ENCODE data around the gene POLE.

Gene POLE

DNA sequence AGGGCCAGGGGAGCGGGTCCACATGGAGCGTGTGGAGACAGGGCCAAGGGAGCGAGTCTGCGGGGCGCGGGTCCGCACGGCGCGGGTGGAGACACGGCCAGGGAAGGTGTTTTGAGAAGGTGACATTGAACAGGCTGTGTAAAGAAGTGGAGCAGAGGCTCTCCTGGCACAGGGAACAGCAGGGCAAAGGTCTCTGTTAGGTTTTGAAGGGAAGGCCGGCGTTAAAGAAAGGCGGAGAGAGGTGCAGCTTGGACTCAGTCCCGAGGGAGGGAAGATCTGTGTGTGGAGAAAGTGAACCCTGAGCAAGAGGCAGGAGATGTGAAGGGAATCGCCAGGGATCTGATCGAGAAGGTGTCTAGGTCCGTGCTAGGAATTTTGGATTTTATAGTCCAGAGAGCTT, 2.1 kb upstream of the POLE start:
- FAIRE-seq (no peak), DNase-seq (ENCODE audit: insufficient read length, low spot score) (no peak)

- DNase-seq (ENCODE audit: insufficient read length, low spot score) (no peak), FAIRE-seq (no peak)
Measured at GRCh38 chr12:132686825-132687210, 324 bp downstream of the POLE start.

GRCh38 chr12:132685400-132685799, 1.7 kb downstream of the POLE start:
- FAIRE-seq (no peak), DNase-seq (ENCODE audit: insufficient read length, low spot score) (no peak)

DNA sequence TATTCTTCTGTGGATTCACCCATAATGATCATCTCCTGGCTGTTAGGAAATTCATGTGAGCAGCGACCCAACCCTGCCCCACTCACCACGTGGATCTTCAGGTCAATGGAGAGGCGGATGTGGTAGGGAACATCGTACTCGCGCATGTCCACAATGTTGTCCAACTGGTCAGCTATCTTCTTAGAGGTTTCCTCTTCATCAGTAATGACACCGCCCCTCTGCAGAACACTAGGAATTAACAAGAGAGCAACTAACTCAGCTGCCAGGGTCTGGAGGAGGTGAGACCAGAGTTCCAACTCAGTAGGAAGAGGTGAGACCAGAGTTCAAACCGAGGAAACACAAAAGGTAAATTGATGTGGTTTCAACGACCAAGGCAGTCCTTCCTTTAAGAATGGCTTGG, 9.7 kb downstream of the POLE start:
- DNase-seq (ENCODE audit: insufficient read length, low spot score) (no peak), FAIRE-seq (no peak)

DNA sequence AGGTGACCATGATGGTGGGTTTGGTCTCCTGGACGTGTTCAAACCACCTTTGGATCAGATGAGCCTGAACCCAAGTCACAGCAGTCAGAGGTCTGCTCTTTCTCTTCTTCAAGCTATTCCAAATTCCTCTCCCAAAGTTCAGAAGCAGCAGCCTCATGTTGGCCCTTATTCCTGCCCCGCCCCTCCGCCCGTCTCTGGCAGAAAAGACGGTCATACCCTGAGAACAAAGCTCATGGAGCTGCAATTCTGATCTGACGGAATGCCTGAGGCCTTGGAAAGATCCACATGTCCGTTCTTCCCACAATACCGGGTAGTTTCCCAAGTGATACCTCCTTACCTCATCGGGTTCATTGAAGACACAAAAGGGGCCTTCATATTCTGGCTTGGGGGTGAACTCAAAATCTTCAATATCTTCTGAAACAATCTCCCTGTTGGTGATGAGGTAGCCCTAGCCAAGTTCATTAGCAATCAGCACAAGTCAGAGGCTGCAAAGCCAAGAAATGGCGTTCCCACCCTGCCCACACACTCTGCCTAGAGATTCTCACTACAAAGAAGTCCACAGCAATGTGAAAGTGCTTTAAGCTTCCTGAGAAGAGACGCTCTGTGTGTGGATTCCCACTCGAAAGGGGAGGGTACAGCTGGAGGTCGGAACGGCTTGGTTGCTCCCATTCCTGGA, 11.2 kb downstream of the POLE start:
- FAIRE-seq, result no peak
- DNase-seq (ENCODE audit: insufficient read length, low spot score), result no peak

GRCh38 chr12:132674561-132674960, 12.6 kb downstream of the POLE start:
- DNase-seq (ENCODE audit: insufficient read length, low spot score) (no peak), FAIRE-seq (no peak)

GRCh38 chr12:132673288-132674179, 13.6 kb downstream of the POLE start:
- DNase-seq (ENCODE audit: insufficient read length, low spot score), result no peak
- no peak for FAIRE-seq

- no peak for DNase-seq (ENCODE audit: insufficient read length, low spot score)
- FAIRE-seq, result no peak
Measured at GRCh38 chr12:132672678-132673077, 14.5 kb downstream of the POLE start.

GRCh38 chr12:132672116-132672515, 15.0 kb downstream of the POLE start:
- no peak for FAIRE-seq
- DNase-seq (ENCODE audit: insufficient read length, low spot score), result no peak

- DNase-seq (ENCODE audit: insufficient read length, low spot score) (no peak), FAIRE-seq (no peak)
Measured at GRCh38 chr12:132669166-132669879, 17.8 kb downstream of the POLE start.

DNA sequence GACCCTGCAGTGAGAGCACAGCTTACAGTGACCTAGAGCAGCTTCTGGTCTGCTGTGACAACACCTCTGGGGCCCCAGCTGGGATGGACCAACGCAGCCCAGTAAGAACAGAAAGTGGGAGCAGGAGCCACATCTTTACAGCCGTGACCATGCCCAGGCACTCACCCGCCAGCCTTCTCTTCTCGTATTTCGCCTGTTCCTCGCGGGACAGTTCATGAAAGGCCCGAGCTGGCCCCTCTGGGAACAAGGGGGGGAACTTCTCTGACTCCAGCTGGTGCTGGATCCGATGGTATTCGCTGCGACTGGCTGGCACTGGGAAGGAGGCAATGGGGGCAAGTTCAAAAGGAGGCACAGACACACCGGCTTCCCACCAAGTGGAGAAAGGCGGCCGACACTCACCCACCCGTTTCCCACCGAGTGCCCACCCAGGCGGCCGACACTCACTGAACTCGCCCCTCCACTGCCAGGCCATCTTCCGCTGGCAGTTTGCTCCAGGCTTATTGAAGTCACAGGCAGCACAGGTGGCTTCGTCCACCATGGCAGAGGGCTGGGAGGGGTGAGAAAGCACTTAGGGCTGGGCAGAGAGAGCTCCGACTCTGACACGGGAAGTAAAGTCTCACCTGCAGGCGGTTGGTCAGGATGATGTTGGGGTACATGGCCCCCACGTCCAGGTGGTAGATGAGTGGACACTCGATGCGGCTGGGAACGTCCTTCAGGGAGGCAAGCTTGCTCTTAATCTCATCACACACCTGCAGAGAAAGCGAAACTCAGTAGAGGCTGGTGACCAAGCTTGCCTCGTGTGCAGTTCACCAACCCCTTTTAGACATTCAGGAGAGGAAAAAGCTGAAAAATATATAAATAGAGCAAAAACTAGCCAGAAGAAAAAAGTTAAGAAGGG, 18.7 kb downstream of the POLE start:
- DNase-seq (ENCODE audit: insufficient read length, low spot score) (no peak), FAIRE-seq (no peak)

- DNase-seq (ENCODE audit: insufficient read length, low spot score) (no peak), FAIRE-seq (no peak)
Measured at GRCh38 chr12:132665794-132666193, 21.3 kb downstream of the POLE start.

DNA sequence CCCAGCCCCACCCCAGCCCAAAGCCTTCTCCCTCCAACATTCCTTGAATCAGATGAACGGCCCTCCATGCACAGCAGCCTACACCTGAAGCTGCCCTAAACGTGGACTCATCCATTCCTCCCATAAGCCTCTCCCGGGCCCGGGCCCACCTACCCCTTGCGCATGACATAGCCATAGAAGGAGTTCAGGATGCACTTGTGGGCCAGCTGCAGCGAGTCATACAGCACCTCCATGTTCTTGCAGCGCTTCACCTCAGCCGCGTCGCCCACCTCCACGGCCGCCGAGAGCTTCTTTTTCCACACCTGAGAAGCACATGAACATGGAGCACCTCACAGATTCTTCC, 22.0 kb downstream of the POLE start:
- FAIRE-seq (no peak), DNase-seq (ENCODE audit: insufficient read length, low spot score) (no peak)

GRCh38 chr12:132664206-132665148, 22.7 kb downstream of the POLE start:
- FAIRE-seq (no peak), DNase-seq (ENCODE audit: insufficient read length, low spot score) (no peak)

- FAIRE-seq, result no peak
- DNase-seq (ENCODE audit: insufficient read length, low spot score), result no peak
Measured at GRCh38 chr12:132662901-132663755, 24.0 kb downstream of the POLE start.

- FAIRE-seq (no peak), DNase-seq (ENCODE audit: insufficient read length, low spot score) (no peak)
Measured at GRCh38 chr12:132661972-132662371, 25.2 kb downstream of the POLE start.

DNA sequence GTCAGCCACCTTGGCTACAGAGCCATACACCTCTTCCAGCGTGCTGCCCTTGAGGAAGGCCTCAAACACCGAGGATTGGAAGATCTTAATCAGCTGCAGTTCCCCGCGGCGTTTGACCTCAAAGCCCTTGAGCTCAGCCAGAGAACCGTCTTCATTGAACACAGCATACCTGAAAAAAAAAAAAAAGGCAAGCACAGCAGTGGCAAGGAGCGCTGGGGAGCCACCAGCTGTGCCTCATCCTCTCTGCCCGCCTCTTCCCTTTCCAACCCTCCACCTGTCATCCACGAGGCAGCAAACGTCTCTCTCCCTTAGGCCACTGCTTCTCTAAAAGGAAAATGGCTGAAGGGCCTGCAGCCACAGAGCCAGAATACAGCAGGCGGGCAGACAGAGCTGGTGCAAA, 26.1 kb downstream of the POLE start:
- DNase-seq (ENCODE audit: insufficient read length, low spot score), result no peak

DNA sequence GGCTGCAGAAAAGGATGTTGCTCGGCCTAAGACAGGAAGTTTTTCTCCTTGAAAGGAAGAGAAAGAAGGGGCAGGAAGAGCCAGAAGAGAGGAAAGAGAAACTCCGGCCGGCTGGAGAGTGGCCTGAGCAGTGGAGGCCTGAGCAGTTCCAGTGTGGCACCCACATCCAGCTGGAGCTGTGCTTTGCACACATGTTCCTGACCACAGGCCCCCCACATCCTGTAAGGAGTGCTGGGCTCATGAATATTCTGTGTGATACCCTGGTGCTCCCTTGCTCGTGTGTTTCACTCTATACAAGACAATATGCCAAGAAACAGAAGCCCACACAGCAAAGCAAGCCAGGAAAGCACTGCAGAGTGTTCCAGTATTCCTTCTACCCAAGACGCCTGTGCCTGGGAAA, 27.1 kb downstream of the POLE start:
- no peak for FAIRE-seq

More for the DNA sequence above, 26.1 kb downstream of the POLE start:
- FAIRE-seq, result no peak

DNA sequence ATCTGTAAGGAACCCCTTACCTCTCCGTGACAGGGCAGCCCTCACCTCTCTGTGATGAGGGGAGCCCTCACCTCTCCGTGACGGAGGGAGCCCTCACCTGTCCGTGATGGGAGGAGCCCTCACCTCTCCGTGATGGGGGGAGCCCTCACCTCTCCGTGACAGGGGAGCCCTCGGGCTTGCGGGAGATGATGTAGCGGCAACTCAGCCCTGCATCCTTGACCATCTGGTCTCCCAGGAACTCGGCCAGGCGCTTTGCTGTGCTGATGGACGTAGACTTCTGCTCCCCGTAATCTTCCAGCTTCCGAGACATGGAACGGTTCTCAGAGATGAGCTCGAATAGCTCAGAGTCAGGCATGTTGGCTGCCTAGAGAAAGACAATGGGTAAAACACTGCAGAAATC, 28.0 kb downstream of the POLE start:
- no peak for FAIRE-seq
- DNase-seq (ENCODE audit: insufficient read length, low spot score), result no peak

More for the DNA sequence above, 27.1 kb downstream of the POLE start:
- DNase-seq (ENCODE audit: insufficient read length, low spot score), result no peak

Data from HTR-8/SVneo (cell line).